CD4-positive, alpha-beta T cell (primary cell): ENCODE data around the gene POLR2M. TPM values are rescaled to one million over a fixed set of nuclear protein-coding genes. Genes with fewer than 3 reads are reported as not detected.

Source experiments
- ATAC-seq: fragments of 200-7000 bp; cut with Tn5 transposase; one replicate; pipeline ENCODE4 v1.10.0; 2022; ENCODE audit warnings: mild to moderate bottlenecking; ENCODE audit not compliant: poor library complexity
- CTCF ChIA-PET: fragments of 350-600 bp; sonication (Branson Sonifier 250); formaldehyde crosslinking; loops from one replicate; lab custom pipeline; 2021; ENCODE audit warnings: antibody characterized with exemption, inconsistent platforms; lab: Charles Lee
- POLR2A ChIA-PET: fragments of 350-600 bp; sonication (Branson Sonifier 250); formaldehyde crosslinking; loops from one replicate; lab custom pipeline; 2021; ENCODE audit warnings: antibody characterized with exemption, inconsistent platforms; lab: Charles Lee
- DNase-seq, 14 experiments: peaks; one replicate each; pipeline ENCODE4 v3.0.0-alpha.2; 2013 to 2020; ENCODE audit warnings: mixed read lengths in 2 of 14
- H3K27ac ChIP-seq, 2 donors: one replicate each; pipeline versions ENCODE4 v1.5.1 to v1.7.0; 2013; ENCODE audit warnings: low read length in 2 of 2, low read depth in 1 of 2, mild to moderate bottlenecking in 1 of 2
- H3K27me3 ChIP-seq, 2 experiments: 1 replicate in 1 of 2; 2 replicates in 1 of 2; pipeline versions ENCODE4 v1.6.1 to v1.7.0; 2013; ENCODE audit warnings: low read length in 2 of 2, control low read depth in 1 of 2, mild to moderate bottlenecking in 1 of 2, moderate library complexity in 1 of 2; ENCODE audit not compliant: insufficient read depth in 2 of 2, control insufficient read depth in 1 of 2
- H3K36me3 ChIP-seq: one replicate; pipeline ENCODE4 v1.6.1; 2013; ENCODE audit warnings: low read length, control low read depth; ENCODE audit not compliant: insufficient read depth
- H3K4me1 ChIP-seq: one replicate; pipeline ENCODE4 v1.6.1; 2013; ENCODE audit warnings: low read length, control low read depth; ENCODE audit not compliant: insufficient read depth
- H3K4me3 ChIP-seq: one replicate; pipeline ENCODE4 v1.5.1; 2013; ENCODE audit warnings: mild to moderate bottlenecking, low read length, moderate library complexity
- H3K9me3 ChIP-seq, 2 experiments: 1 replicate in 1 of 2; 2 replicates in 1 of 2; pipeline versions ENCODE4 v1.6.1 to v1.7.0; 2013; ENCODE audit warnings: low read length in 2 of 2, mild to moderate bottlenecking in 2 of 2, control low read depth in 1 of 2, moderate library complexity in 1 of 2; ENCODE audit not compliant: control insufficient read depth in 1 of 2, insufficient read depth in 1 of 2
- H3K27ac Mint-ChIP-seq: one replicate; pipeline ENCODE4 v1.8.0; 2020; ENCODE audit warnings: mixed read lengths
- H3K27me3 Mint-ChIP-seq: one replicate; pipeline ENCODE4 v1.8.0; 2021; ENCODE audit warnings: mixed read lengths
- H3K36me3 Mint-ChIP-seq: one replicate; pipeline ENCODE4 v1.8.0; 2021; ENCODE audit warnings: low read depth, mixed read lengths
- H3K4me1 Mint-ChIP-seq: one replicate; pipeline ENCODE4 v1.8.0; 2021; ENCODE audit warnings: low read depth, mixed read lengths
- H3K4me3 Mint-ChIP-seq: one replicate; pipeline ENCODE4 v1.8.0; 2020; ENCODE audit warnings: mild to moderate bottlenecking, mixed read lengths
- H3K9me3 Mint-ChIP-seq: one replicate; pipeline ENCODE4 v1.8.0; 2020; ENCODE audit warnings: mixed read lengths
- CTCF ChIP-seq: fragments of 200-600 bp; IDR thresholded peaks from one replicate; pipeline ENCODE4 v1.8.0; 2022; ENCODE audit warnings: antibody characterized with exemption, mild to moderate bottlenecking
- intact Hi-C, 2 experiments: fragments of 100-400 bp; cut with DNase I in 1 of 2; cut with micrococcal nuclease in 1 of 2; formaldehyde crosslinking; loops; one replicate each; pipeline versions ENCODE4 v1.15.1 to v1.9.0; 2023 to 2025; cut with DNase I, micrococcal nuclease
- total RNA-seq, 174 experiments: library from RNA in 2 of 174; stranded (reverse) in 2 of 174; gene quantifications; one replicate each; pipeline ENCODE4 v1.2.3 and lab custom pipeline; 2021 to 2026

Gene POLR2M
- total RNA-seq, 2 experiments from 2014 or later, result 88.5 to 109 TPM

- Mint-ChIP-seq H3K4me1 (peaks cover 89% of the 10 kb centered on the region), H3K27me3 (no peaks in the 10 kb centered on the region), H3K4me3 (peak overlapping the region; percentile 85), H3K9me3 (no peaks in the 10 kb centered on the region), H3K27ac (peak overlapping the region; percentile 99), H3K36me3 (peaks cover 62% of the 10 kb centered on the region)
- no peaks in the 10 kb centered on the region for H3K9me3 ChIP-seq
- no peak for TF ChIP-seq CTCF
- H3K27ac ChIP-seq, result peak overlapping the region; percentile 87 to 95
- H3K4me3 ChIP-seq, result peak overlapping the region; percentile 90
- DNase-seq, result no peak
- ChIA-PET CTCF (interaction anchor here (1.0 to 1.3 kb wide), 2 partner anchors 24 to 148 kb away, joined by 3 to 4 read pairs; no protein-coding TSS in a partner anchor), POLR2A (interaction anchor here (0.7 to 2.1 kb wide), 3 partner anchors 13 to 121 kb away, joined by 3 to 14 read pairs (median 8); no protein-coding TSS in a partner anchor)
- H3K27me3 ChIP-seq, result no peaks in the 10 kb centered on the region
- H3K4me1 ChIP-seq, result peaks cover 31% of the 10 kb centered on the region
- intact Hi-C loops, result loop anchor here in 1 of 2 experiments (10.0 kb wide), 4 partner anchors 113 to 1977 kb away; partner anchors contain the start of genes BNIP2, MYZAP, RFX7 and ZNF280D
- H3K36me3 ChIP-seq, result peaks cover 34% of the 10 kb centered on the region
- no peak for ATAC-seq
These were observed 1.5 kb downstream of the POLR2M start for GRCh38 chr15:57708047-57708446.

GRCh38 chr15:57718309-57718708 lies 11.8 kb downstream of the POLR2M start:
- Mint-ChIP-seq H3K4me3 (no peak overlapping the region), H3K4me1 (peaks cover 18% of the 10 kb centered on the region), H3K27ac (no peak overlapping the region), H3K36me3 (peaks cover 83% of the 10 kb centered on the region), H3K27me3 (no peaks in the 10 kb centered on the region), H3K9me3 (no peaks in the 10 kb centered on the region)
- intact Hi-C loops, result no loop called here
- POLR2A ChIA-PET, result no interaction called here
- no peaks in the 10 kb centered on the region for H3K9me3 ChIP-seq
- DNase-seq, result no peak
- peaks cover 39% of the 10 kb centered on the region for H3K36me3 ChIP-seq
- no peak for TF ChIP-seq CTCF
- H3K27me3 ChIP-seq, result no peaks in the 10 kb centered on the region
- CTCF ChIA-PET, result no interaction called here
- no peaks in the 10 kb centered on the region for H3K4me1 ChIP-seq
- no peak overlapping the region for H3K4me3 ChIP-seq
- no peak for ATAC-seq
- H3K27ac ChIP-seq, result no peak overlapping the region

- Histone ChIP-seq H3K36me3 (peaks cover 22% of the 10 kb centered on the region), H3K27ac (no peak overlapping the region), H3K4me3 (no peak overlapping the region), H3K27me3 (no peaks in the 10 kb centered on the region), H3K4me1 (no peaks in the 10 kb centered on the region), H3K9me3 (peaks cover 0 to 4% of the 10 kb centered on the region in 2 experiments)
- Mint-ChIP-seq H3K9me3 (no peaks in the 10 kb centered on the region), H3K4me3 (no peak overlapping the region), H3K27me3 (no peaks in the 10 kb centered on the region), H3K27ac (no peak overlapping the region), H3K36me3 (peaks cover 64% of the 10 kb centered on the region), H3K4me1 (peaks cover 1% of the 10 kb centered on the region)
- DNase-seq, result no peak
- CTCF ChIA-PET, result interaction anchor here (3.9 kb wide), 1 partner anchor 12 kb away, joined by 14 read pairs; no protein-coding TSS in a partner anchor
- TF ChIP-seq CTCF, result no peak
- intact Hi-C loops, result no loop called here
- POLR2A ChIA-PET, result interaction anchor here (1.8 kb wide), 1 partner anchor 14 kb away, joined by 8 read pairs; the partner anchor contains the start of gene POLR2M
- no peak for ATAC-seq
These were observed 14.4 kb downstream of the POLR2M start for GRCh38 chr15:57720867-57721266.
